Subcutaneous abdominal adipose tissue (tissue), 5 donors: ENCODE measurements around the gene CCKAR.
"Not testable (repeated sequence)": the region's sequence is repeated elsewhere in the genome, so short reads cannot be mapped to it uniquely, and the experiment has no call there.

Experiments used
- H3K27ac ChIP-seq: one replicate; pipeline ENCODE4 v1.7.0; 2013; ENCODE audit warnings: low read depth, mild to moderate bottlenecking, inconsistent platforms, low read length, moderate library complexity
- H3K27me3 ChIP-seq, 5 donors: one replicate each; pipeline ENCODE4 v1.7.0; 2013; ENCODE audit warnings: low read length in 5 of 5, inconsistent platforms in 1 of 5; ENCODE audit not compliant: control insufficient read depth in 5 of 5, insufficient read depth in 4 of 5
- H3K36me3 ChIP-seq, 5 donors: one replicate each; pipeline ENCODE4 v1.7.0; 2013; ENCODE audit warnings: low read length in 5 of 5; ENCODE audit not compliant: control insufficient read depth in 5 of 5, insufficient read depth in 5 of 5
- H3K4me1 ChIP-seq, 5 donors: one replicate each; pipeline ENCODE4 v1.7.0; 2013; ENCODE audit warnings: low read length in 5 of 5, mild to moderate bottlenecking in 3 of 5, moderate library complexity in 1 of 5; ENCODE audit not compliant: control insufficient read depth in 5 of 5, insufficient read depth in 5 of 5
- H3K4me3 ChIP-seq, 5 donors: one replicate each; pipeline ENCODE4 v1.7.0; 2013; ENCODE audit warnings: low read length in 5 of 5, low read depth in 1 of 5
- H3K9ac ChIP-seq, 5 donors: one replicate each; pipeline ENCODE4 v1.7.0; 2013; ENCODE audit warnings: low read length in 5 of 5, mild to moderate bottlenecking in 4 of 5, moderate library complexity in 3 of 5
- H3K9me3 ChIP-seq, 5 donors: one replicate each; pipeline ENCODE4 v1.7.0; 2013; ENCODE audit warnings: low read length in 5 of 5; ENCODE audit not compliant: control insufficient read depth in 5 of 5
- donor health status: healthy.
- donor health status: healthy.
- donor health status: healthy.
- donor health status: healthy.
- donor health status: healthy.

The CCKAR gene

GRCh38 chr4:26520728-26521450, 30.6 kb upstream of the CCKAR start:
- no peaks in the 10 kb centered on the region for H3K4me1 ChIP-seq
- no peaks in the 10 kb centered on the region for H3K27me3 ChIP-seq
- H3K9ac ChIP-seq = no peak overlapping the region
- no peaks in the 10 kb centered on the region for H3K36me3 ChIP-seq
- H3K9me3 ChIP-seq = no peaks in the 10 kb centered on the region
- H3K27ac ChIP-seq = no peak overlapping the region
- no peak overlapping the region for H3K4me3 ChIP-seq

DNA sequence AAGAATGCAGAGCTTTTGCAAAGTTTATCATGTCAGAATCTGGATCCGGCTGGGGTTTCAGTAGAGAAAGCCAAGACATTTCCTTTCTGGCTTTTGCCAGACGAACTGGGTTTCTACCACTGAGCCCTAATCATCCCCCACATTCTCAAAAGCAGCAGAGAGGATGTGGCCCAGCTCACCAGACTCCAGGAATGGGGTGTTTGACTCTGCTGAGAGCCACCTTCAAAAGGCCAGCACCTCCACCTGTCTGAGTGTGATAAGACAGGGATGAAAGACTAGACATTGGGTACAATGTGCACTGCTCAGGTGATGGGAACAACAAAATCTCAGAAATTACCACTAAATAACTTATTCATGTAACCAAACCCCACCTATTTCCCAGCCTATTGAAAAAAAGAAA, 25.7 kb upstream of the CCKAR start:
- no peak overlapping the region for H3K9ac ChIP-seq
- no peak overlapping the region for H3K27ac ChIP-seq
- H3K4me1 ChIP-seq = no peaks in the 10 kb centered on the region
- no peaks in the 10 kb centered on the region for H3K9me3 ChIP-seq
- H3K4me3 ChIP-seq = no peak overlapping the region
- H3K27me3 ChIP-seq = no peaks in the 10 kb centered on the region
- no peaks in the 10 kb centered on the region for H3K36me3 ChIP-seq

DNA sequence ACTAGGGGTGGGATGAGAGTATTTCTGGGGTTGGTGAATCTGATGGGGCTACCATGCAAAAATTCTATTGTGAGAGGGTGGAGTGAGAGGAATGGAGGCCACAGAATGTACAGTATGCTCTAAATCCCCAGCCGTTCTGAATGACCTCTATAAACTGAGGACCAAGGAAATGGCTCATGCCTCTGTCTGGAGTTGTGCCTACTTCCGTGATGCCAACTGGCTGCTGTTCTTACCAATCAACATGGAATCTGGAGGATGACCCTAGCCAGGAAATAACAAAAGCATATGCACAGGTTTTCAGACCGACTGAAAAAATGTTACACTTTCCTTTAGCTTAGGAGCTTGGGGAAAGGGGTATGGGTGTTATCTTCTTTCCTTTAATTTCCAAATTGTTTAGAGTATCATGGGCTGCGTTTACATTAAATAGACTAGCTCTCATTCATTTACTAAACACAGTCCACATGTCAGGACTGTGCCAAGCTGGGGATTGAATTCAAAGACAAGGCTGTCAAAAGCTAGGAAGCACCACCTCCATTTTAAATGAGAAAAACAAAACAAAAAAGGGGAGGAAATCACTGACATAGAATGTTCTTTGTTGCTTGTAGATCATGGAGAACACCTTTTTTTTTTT, 20.2 kb upstream of the CCKAR start:
- no peaks in the 10 kb centered on the region for H3K9me3 ChIP-seq
- no peaks in the 10 kb centered on the region for H3K27me3 ChIP-seq
- no peaks in the 10 kb centered on the region for H3K4me1 ChIP-seq
- H3K36me3 ChIP-seq = no peaks in the 10 kb centered on the region
- H3K4me3 ChIP-seq = no peak overlapping the region
- H3K9ac ChIP-seq = no peak overlapping the region
- no peak overlapping the region for H3K27ac ChIP-seq

DNA sequence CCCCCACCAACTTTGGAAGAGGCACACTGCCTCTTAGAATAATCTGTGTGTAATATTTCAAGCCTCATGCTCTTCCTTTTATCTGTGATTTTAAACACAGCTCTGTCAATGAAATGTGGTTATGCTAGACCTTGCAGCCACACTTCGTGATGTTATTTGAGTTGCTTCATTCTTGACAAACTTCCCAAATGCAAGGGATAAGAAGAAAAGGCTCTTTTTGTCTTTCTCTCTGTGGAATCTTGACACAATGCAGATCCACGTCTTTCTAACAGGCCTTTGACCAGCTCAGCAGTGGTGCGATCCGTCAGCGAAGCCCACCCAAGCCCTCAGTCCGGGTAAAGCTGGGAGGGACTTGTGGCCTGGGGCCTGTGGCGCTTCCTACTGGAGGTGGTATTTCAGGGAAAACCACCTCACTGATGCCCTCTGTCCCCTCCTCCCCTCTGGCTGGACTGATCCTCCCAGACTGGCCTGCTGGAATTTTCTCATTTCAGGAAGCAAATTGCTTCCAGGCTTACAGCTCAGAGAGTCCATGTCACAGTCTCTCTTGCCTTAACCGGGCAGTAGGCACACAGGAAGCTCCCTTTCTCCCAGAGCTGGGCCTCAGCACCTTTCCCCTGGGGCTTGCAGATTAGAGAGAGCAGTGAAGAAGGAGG, 19.5 kb upstream of the CCKAR start:
- no peak overlapping the region for H3K4me3 ChIP-seq
- H3K36me3 ChIP-seq = no peaks in the 10 kb centered on the region
- no peak overlapping the region for H3K27ac ChIP-seq
- no peaks in the 10 kb centered on the region for H3K27me3 ChIP-seq
- no peak overlapping the region for H3K9ac ChIP-seq
- H3K4me1 ChIP-seq = no peaks in the 10 kb centered on the region
- no peaks in the 10 kb centered on the region for H3K9me3 ChIP-seq

DNA sequence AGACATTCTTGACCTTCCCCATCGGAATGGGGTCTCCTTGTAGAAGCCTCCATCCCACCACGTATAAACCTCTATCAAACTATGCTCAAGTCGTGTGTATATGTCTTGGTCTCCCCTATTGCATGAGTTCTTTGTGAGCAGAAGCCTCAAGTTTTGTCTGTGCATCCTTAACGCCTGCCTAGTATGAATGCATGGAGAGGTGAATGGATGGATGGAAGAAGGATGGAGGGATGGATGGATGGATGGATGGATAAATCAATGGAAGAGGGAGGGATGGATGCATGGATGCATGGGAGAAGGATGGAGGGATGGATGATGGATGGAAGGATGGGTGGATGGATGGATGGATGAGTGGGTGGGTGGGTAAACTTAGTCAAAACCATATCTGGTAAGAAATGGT, 17.0 kb upstream of the CCKAR start:
- H3K9ac ChIP-seq = no peak overlapping the region
- H3K9me3 ChIP-seq = no peaks in the 10 kb centered on the region
- no peaks in the 10 kb centered on the region for H3K27me3 ChIP-seq
- H3K4me3 ChIP-seq = no peak overlapping the region
- no peaks in the 10 kb centered on the region for H3K36me3 ChIP-seq
- H3K4me1 ChIP-seq = no peaks in the 10 kb centered on the region
- no peak overlapping the region for H3K27ac ChIP-seq

DNA sequence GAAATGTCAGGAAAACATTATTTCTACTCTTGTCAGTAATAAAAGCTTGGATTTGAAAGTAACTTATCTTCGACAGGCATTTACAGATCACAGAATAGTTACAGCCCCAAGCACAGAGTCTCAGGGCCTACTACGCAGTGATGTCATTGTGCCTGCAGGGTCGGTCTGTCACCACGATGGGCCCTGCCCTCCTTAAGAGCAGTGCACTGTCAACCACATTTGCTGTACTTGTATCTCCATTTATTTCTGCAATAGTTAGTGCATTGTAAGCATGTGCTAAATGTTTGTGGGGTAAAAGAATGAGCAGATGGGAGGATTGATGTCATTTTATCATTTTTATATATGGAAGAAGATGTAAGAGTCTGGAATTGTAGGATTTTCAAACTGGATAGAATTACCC, 13.6 kb upstream of the CCKAR start:
- H3K27me3 ChIP-seq = no peaks in the 10 kb centered on the region
- no peak overlapping the region for H3K9ac ChIP-seq
- H3K4me1 ChIP-seq = no peaks in the 10 kb centered on the region
- peaks cover 0 to 9% (median 5%) of the 10 kb centered on the region in 5 donors for H3K9me3 ChIP-seq
- no peaks in the 10 kb centered on the region for H3K36me3 ChIP-seq
- H3K27ac ChIP-seq = no peak overlapping the region
- H3K4me3 ChIP-seq = no peak overlapping the region

DNA sequence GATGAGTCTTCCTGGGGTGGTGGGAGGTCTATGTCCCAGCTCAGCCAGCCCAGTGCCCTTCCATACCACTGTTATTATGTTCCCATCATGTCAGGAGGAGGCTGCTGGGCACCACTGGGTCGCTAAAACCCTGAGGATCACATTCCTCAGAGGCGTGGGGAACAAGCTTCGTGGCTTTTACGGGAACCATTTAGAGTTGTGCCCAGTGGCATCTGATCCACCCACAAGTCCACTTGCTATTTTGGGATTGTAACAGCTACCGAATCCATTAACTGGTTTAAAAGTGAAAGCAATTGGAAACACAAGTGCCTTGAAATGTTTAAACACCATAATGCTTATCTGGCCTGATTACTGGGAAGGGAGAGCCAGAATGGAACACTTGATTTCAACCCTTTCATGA, 13.1 kb upstream of the CCKAR start:
- no peaks in the 10 kb centered on the region for H3K36me3 ChIP-seq

GRCh38 chr4:26500565-26500999, 10.3 kb upstream of the CCKAR start:
- not testable (repeated sequence) for H3K4me1 ChIP-seq, H3K9ac ChIP-seq, H3K4me3 ChIP-seq, H3K36me3 ChIP-seq, H3K27ac ChIP-seq, H3K27me3 ChIP-seq, H3K9me3 ChIP-seq

More for the DNA sequence above, 13.1 kb upstream of the CCKAR start:
- Histone ChIP-seq H3K27ac (no peak overlapping the region), H3K9ac (no peak overlapping the region), H3K9me3 (peaks cover 0 to 9% (median 5%) of the 10 kb centered on the region in 5 donors), H3K27me3 (no peaks in the 10 kb centered on the region), H3K4me1 (no peaks in the 10 kb centered on the region), H3K4me3 (no peak overlapping the region)

DNA sequence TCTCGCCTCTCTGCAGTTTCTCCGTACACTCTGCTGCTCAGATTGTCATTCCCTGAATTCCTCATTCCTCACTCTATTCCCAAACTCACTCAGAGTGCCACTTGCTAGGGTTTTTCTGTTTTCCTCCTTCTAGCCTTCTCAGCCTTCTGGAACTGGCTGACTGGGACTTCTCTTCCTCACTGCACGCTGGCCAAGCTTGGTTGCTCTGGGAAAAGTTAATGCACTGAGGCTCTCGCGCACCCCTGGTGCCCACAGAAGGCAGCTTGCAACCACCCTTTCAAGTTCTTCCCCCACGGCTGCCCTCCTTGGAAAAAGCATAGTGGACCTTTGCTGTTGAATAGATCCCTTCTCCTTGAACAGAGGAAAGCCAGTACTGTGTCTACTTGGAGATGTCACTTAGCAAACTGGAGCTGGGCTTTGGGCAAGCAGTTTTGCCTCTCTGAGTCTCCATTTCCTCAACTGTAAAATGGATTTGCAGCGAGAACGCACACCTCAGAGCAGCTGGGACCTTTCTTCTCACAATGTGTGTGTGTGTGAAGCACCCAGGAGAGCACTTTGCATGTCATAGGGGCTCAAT, 6.0 kb upstream of the CCKAR start:
- no peaks in the 10 kb centered on the region for H3K36me3 ChIP-seq
- H3K9me3 ChIP-seq = peaks cover 0 to 9% (median 5%) of the 10 kb centered on the region in 5 donors
- H3K27ac ChIP-seq = no peak overlapping the region
- no peak overlapping the region for H3K9ac ChIP-seq
- H3K4me3 ChIP-seq = no peak overlapping the region
- no peaks in the 10 kb centered on the region for H3K4me1 ChIP-seq
- peaks cover 0 to 8% (median 5%) of the 10 kb centered on the region in 5 donors for H3K27me3 ChIP-seq

GRCh38 chr4:26493461-26493860, 3.2 kb upstream of the CCKAR start:
- Histone ChIP-seq H3K27ac (no peak overlapping the region), H3K9me3 (no peaks in the 10 kb centered on the region), H3K4me3 (no peak overlapping the region), H3K9ac (no peak overlapping the region), H3K4me1 (no peaks in the 10 kb centered on the region), H3K27me3 (peaks cover 5 to 21% (median 8%) of the 10 kb centered on the region in 5 donors), H3K36me3 (no peaks in the 10 kb centered on the region)
